Measurements from ENCODE around the gene ORC5.
A peak's percentile ranks its signal among the peaks of the same experiment; 100 is the strongest.
"Not testable (repeated sequence)": the region's sequence is repeated elsewhere in the genome, so short reads cannot be mapped to it uniquely, and the experiment has no call there.

Gene ORC5

GRCh38 chr7:104192434-104192833, 15.4 kb downstream of the ORC5 start:
- DNase-seq (ENCODE audit: low spot score), result no peak

GRCh38 chr7:104185346-104185745, 22.5 kb downstream of the ORC5 start:
- DNase-seq (ENCODE audit: low spot score), result no peak

- DNase-seq (ENCODE audit: low spot score), result no peak
Observed at GRCh38 chr7:104179178-104179577, 28.6 kb downstream of the ORC5 start.

DNA sequence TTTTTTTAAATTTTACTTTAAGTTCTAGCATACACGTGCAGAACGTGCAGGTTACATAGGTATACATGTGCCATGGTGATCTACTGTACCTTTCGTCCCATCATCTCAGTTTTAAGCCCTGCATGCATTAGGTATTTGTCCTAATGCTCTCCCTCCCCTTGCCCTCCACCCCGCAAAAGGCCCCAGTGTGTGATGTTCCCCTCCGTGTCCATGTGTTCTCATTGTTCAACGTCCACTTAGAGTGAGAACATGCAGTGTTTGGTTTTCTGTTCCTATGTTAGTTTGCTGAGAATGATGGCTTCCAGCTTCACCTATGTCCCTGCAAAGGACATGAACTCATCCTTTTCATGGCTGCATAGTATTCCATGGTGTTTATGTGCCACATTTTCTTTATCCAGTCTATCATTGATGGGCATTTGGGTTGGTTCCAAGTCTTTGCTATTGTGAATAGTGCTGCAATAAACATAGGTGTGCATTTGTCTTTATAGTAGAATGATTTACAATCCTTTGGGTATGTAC, 30.2 kb downstream of the ORC5 start:
- not testable (repeated sequence) for DNase-seq (ENCODE audit: low spot score)

GRCh38 chr7:104176332-104176731, 31.5 kb downstream of the ORC5 start:
- DNase-seq (ENCODE audit: low spot score), result no peak

GRCh38 chr7:104175361-104175984, 32.3 kb downstream of the ORC5 start:
- DNase-seq (ENCODE audit: low spot score), result no peak

DNA sequence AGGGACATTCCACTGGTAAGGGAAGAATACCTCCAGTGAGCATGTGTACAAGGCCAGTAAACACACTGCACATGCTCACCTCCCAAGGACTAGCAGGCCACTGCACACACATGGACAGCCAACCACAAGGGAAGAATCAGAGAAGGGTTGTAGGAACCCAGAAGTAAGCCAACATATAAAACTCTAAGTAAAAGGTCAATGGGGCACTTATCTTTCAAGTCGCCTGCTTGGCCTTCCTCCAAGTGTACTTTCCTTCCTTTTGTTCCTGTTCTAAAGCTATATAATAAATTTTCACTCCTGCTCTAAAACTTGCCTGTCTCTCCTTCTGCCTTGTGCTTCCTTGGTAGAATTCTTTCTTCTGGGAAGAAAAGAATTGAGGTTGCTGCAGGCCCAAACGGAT, 33.0 kb downstream of the ORC5 start:
- no peak for DNase-seq (ENCODE audit: low spot score)

DNA sequence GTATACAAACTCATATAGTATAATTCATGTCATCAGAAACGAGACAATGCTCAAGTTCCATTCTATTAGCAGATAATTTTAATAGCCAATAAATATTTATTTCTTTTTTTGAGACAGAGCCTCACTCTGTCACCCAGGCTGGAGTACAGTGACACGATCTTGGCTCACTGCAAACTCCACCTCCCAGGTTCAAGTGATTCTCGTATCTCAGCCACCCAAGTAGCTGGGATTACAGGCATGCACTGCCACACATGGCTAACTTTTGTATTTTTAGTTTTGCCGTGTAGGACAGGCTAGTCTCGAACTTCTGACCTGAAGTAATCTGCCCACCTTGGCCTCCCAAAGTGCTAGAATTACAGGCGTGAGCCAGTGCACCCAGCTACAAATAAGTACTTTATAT, 45.7 kb downstream of the ORC5 start:
- no peak for DNase-seq (ENCODE audit: low spot score)

- no peak for DNase-seq (ENCODE audit: low spot score)
Observed at GRCh38 chr7:104161244-104161643, 46.6 kb downstream of the ORC5 start.

DNA sequence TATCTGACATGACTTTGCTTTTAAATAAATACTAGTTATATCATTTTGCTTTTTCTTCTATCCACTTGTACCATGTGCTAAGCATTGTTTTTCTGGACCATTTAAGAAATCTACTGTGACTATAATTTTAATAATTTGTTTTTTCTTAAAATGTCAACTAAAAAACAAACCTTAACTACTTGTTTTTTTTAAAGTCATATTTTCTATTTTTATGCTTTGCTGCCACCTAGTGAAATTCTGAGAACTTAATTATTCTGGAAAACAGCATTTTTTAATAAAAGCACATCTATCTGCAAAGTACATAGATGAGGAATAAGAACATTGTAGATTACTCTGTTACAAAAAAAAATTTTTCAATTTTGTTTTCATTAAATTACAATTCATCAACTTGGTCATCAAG, 47.4 kb downstream of the ORC5 start:
- DNase-seq (ENCODE audit: low spot score), result peak; percentile 48

DNA sequence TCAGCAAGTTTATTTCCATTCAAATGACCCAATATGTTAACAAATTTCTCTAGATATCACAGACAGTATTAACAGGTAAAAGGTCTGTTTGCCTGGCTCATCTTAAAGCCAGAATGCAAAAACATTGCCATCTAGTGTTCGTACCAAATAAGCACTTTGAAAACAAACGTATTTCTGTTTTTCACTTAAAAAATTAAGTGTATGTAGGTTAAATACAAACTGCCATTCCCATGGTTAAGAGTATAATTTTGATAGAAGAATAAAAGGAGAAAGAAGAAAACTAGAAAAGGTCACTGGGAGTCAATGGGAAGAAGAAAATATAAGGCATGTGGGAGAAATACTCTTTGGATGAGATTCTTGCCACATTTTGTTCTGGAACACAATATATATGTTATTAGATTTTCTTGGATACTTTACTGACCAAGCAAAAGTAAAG, 51.0 kb downstream of the ORC5 start:
- DNase-seq (ENCODE audit: low spot score), result peak; percentile 64

DNA sequence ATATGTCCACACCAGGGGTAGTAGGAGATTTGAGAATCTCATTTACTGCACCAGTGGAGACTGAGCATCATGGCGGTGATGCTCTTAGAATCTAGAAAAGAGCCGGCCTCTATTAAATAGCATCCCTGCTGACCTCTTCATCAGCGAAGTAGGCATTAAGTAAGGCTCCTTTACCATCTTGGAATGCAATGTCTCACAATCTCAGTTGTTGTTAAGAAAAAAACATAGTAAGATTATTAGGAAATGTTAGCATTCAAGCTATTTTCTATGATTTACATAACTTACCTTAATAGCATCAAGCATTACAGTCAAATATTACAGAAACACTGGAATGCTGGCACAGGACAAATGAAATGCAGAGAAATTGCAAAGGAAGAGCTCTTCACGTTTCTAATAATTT, 54.5 kb downstream of the ORC5 start:
- DNase-seq (ENCODE audit: low spot score), result no peak

DNA sequence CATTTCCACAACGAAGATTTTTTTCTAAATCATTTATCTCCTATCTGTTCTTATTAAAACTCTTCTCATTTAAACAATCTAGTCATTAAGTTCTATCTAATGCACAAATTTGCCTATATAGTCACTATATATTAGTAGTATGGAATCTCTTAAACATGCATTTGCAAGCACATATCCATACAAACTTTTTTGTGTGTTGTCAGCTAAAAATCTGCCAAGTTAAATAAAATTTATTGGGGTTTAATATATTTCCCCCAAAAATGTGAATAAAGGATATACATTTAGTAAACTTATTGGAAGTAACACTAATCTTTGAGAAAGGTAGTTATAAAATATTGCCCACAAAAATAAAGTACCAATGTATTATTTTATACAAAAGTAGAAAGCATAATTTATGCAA, 55.3 kb downstream of the ORC5 start:
- no peak for DNase-seq (ENCODE audit: low spot score)

- DNase-seq (ENCODE audit: low spot score), result no peak
Observed at GRCh38 chr7:104150470-104150869, 57.3 kb downstream of the ORC5 start.

DNA sequence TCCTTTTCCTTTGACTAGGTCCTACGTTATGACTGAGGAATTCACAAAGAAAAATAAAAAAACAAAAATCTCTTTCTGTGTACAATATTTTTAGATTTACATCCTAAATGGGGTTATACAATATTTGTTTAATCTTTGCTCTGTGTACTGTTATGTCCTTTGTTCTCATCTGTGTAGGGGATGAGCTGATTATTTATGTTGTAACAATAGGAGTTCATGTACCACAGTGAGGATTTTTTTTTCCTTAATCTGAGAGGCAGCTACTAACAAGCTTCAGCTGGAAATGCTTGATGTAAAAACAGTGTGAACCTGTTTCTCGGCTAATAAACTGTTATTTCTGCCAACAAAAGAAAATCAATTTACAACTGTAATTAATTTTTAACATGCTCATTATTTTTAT, 58.0 kb downstream of the ORC5 start:
- DNase-seq (ENCODE audit: low spot score), result peak; percentile 14

- no peak for DNase-seq (ENCODE audit: low spot score)
Observed at GRCh38 chr7:104142147-104142546, 65.7 kb downstream of the ORC5 start.

DNA sequence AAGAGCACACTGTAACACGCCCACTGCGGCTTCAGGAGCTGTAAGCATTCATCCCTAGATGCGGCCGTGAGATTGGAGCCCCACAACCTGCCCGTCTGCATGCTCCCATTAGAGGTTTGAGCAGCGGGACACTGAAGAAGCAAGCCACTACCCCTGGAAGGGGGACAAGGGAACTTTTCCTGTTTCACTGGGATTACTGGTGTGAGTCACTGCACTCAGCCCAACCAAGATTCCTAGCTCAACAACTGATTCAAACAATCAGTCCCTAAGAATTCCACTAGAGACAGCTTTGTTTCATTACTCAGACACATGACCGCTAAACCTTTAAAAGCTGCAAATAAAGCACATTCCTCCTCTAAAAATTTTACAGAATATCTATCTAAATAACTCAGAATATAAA, 69.8 kb downstream of the ORC5 start:
- no peak for DNase-seq (ENCODE audit: low spot score)

- DNase-seq (ENCODE audit: low spot score), result no peak
Observed at GRCh38 chr7:104137511-104137910, 70.3 kb downstream of the ORC5 start.

DNA sequence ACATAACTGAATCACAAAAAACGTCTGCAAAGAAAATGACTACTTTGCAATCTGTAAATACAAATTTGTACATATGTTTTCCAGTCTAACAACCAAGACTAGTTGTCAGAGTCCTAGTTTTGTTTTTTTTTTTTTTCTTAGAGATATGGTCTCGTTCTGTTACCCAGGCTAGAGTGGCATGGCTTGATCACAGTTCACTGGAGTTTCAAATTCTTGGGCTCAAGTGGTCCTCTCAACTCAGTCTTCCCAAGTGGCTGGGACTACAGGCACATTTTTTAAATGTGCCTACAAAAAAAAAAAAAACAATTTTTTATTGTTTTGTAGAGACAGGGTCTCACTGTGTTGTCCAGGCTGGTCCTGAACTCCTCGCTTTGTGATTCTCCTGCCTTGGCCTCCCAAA, 70.8 kb downstream of the ORC5 start:
- DNase-seq (ENCODE audit: low spot score), result no peak

- no peak for DNase-seq (ENCODE audit: low spot score)
Observed at GRCh38 chr7:104136561-104136960, 71.3 kb downstream of the ORC5 start.

- DNase-seq (ENCODE audit: low spot score), result no peak
Observed at GRCh38 chr7:104135760-104136558, 71.9 kb downstream of the ORC5 start.

- DNase-seq (ENCODE audit: low spot score), result no peak
Observed at GRCh38 chr7:104133238-104133637, 74.6 kb downstream of the ORC5 start.

GRCh38 chr7:104130726-104131125, 77.1 kb downstream of the ORC5 start:
- DNase-seq (ENCODE audit: low spot score), result no peak

GRCh38 chr7:104127204-104127603, 80.6 kb downstream of the ORC5 start:
- DNase-seq (ENCODE audit: low spot score), result no peak

All from pons (tissue), 1 donor.